Osteoblast (primary cell): Measurements from ENCODE around the gene TSPOAP1. TPM values are rescaled to one million over a fixed set of nuclear protein-coding genes. Genes with fewer than 3 reads are reported as not detected.

ENCODE experiments used
- DNase-seq: peaks from one replicate; pipeline ENCODE4 v3.0.0; 2011; ENCODE audit warnings: low spot score, mixed read lengths; ENCODE audit not compliant: insufficient read length; ENCODE audit errors: missing footprints
- H2AFZ ChIP-seq: 2 replicates; pipeline ENCODE4 v1.6.0; 2011; ENCODE audit warnings: mild to moderate bottlenecking, low read length
- H3K27ac ChIP-seq: 2 replicates; pipeline ENCODE4 v1.5.1; 2011; ENCODE audit warnings: mild to moderate bottlenecking, low read depth, low read length, moderate library complexity
- H3K27me3 ChIP-seq: 2 replicates; pipeline ENCODE4 v1.6.0; 2012; ENCODE audit warnings: mild to moderate bottlenecking, control low read depth, inconsistent platforms, low read length, moderate library complexity; ENCODE audit not compliant: insufficient read depth
- H3K36me3 ChIP-seq: 2 replicates; pipeline ENCODE4 v1.5.1; 2011; ENCODE audit warnings: mild to moderate bottlenecking, low read length, control low read depth, moderate library complexity; ENCODE audit not compliant: insufficient read depth
- H3K4me1 ChIP-seq: 2 replicates; pipeline ENCODE4 v1.5.1; 2011; ENCODE audit warnings: mild to moderate bottlenecking, low read length, control low read depth, moderate library complexity; ENCODE audit not compliant: insufficient read depth
- H3K4me2 ChIP-seq: 2 replicates; pipeline ENCODE4 v1.6.0; 2011; ENCODE audit warnings: mild to moderate bottlenecking, low read length; ENCODE audit not compliant: insufficient read depth
- H3K4me3 ChIP-seq: fragments of 200-600 bp; sonication (generic); 3 replicates; pipeline ENCODE4 v1.5.1; 2012; ENCODE audit warnings: mild to moderate bottlenecking, low read length, inconsistent platforms; ENCODE audit not compliant: insufficient read depth
- H3K79me2 ChIP-seq: 2 replicates; pipeline ENCODE4 v1.6.0; 2012; ENCODE audit warnings: mild to moderate bottlenecking, low read length, control low read depth, inconsistent platforms; ENCODE audit not compliant: insufficient read depth
- H3K9me3 ChIP-seq: 2 replicates; pipeline ENCODE4 v1.5.1; 2011; ENCODE audit warnings: low read depth, low read length, control low read depth
- H4K20me1 ChIP-seq: 2 replicates; pipeline ENCODE4 v1.6.0; 2012; ENCODE audit warnings: mild to moderate bottlenecking, low read length, control low read depth; ENCODE audit not compliant: insufficient read depth
- total RNA-seq: library from RNA; depleted of rRNA; stranded (reverse); fragments of >200 nt; gene quantifications from 2 replicates; pipeline ENCODE4 v1.2.3, GENCODE V29; 2012
- TF ChIP-seq, protein P1 (sequence below): IDR thresholded peaks from 2 replicates; pipeline ENCODE4 v1.5.1; 2011; ENCODE audit warnings: mild to moderate bottlenecking, low read depth, low read length, moderate library complexity; ENCODE audit errors: extremely low read depth

TSPOAP1 gene
- total RNA-seq, 1 donor = 4.3 TPM

DNA sequence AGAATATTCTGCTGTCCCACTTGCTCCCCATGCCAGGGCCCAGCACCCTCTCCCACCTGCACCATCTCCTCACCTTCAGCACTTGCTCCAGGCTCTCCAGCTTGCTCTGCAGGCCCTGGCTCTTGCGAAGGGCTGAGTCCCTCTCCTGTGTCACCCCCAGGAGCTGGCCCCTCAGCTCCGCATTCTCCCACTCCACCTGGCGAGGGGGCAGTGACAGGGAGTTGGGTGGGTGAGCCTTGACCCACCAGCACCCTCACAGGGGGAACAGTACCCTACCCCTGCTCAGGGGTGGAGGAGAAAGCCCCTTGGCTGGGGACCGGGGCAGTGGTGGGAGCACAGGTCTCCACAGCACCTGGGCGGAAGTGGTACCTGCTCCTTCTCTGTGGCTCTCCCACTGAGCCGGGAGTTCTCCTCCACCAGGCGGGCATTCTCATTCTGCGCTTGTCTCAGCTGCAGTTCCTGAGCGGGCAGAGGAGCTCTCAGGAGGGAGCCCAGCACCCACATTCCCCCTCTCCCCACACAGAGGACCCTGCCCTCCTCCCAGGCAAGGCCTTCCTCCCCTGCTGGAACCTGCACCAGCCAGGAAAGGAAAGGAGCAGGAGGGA lies 5.9 kb downstream of the TSPOAP1 start:
- H3K4me1 ChIP-seq = no peaks in the 10 kb centered on the region
- no peaks in the 10 kb centered on the region for H3K9me3 ChIP-seq
- peaks cover 14% of the 10 kb centered on the region for H3K27me3 ChIP-seq
- H3K4me2 ChIP-seq = no peak overlapping the region
- H3K4me3 ChIP-seq = no peak overlapping the region
- H3K79me2 ChIP-seq = no peaks in the 10 kb centered on the region
- H3K27ac ChIP-seq = no peak overlapping the region
- H3K36me3 ChIP-seq = no peaks in the 10 kb centered on the region
- TF ChIP-seq, protein P1, sequence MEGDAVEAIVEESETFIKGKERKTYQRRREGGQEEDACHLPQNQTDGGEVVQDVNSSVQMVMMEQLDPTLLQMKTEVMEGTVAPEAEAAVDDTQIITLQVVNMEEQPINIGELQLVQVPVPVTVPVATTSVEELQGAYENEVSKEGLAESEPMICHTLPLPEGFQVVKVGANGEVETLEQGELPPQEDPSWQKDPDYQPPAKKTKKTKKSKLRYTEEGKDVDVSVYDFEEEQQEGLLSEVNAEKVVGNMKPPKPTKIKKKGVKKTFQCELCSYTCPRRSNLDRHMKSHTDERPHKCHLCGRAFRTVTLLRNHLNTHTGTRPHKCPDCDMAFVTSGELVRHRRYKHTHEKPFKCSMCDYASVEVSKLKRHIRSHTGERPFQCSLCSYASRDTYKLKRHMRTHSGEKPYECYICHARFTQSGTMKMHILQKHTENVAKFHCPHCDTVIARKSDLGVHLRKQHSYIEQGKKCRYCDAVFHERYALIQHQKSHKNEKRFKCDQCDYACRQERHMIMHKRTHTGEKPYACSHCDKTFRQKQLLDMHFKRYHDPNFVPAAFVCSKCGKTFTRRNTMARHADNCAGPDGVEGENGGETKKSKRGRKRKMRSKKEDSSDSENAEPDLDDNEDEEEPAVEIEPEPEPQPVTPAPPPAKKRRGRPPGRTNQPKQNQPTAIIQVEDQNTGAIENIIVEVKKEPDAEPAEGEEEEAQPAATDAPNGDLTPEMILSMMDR = no peak
- DNase-seq = peak; percentile 75
- no peak overlapping the region for H2AFZ ChIP-seq
- no peaks in the 10 kb centered on the region for H4K20me1 ChIP-seq

DNA sequence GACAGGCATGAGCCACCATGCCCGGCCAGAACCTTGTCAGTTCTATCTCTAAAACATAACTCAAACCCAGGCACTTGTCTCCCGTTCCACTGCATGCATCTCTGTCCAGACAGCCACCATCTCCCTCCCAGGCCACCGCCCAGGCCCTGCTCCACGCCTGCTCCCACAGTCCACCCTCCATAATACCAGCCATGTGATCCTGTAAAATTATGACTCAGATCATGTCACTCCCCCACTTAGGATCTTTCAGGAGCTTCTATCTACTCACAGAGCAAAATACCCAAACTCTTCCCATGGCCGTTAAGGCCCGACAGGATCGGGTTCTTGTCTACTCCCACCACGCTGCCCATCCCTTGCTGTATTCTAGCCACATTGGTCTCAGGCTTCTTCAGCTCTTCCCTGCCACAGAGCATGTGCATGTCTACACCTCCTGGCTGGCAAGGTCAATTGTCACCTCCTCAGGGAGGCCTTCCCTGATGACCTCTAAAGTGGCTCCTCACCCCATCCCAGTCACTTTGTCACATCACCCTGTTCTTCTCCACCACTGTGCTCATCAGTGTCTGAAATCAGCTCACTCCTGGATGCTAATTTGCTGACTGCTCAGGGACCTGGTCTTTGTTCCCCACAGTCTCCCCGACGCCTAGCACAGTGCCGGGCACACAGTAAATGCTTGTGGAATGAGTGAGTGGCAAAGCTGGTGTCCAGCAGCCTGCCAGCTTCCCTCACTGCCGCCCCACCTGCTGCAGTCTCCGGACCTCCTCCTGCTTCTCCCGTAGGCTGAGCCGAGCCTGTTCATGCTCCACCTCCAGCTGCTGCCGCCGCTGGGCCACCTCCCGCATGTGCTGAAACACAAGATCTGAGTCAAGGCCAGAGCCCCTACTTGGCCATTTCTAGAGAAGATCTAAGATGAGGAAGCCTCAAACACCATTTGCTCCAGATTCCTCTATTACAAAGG lies 6.7 kb downstream of the TSPOAP1 start:
- no peaks in the 10 kb centered on the region for H3K4me1 ChIP-seq
- no peak overlapping the region for H3K27ac ChIP-seq
- no peaks in the 10 kb centered on the region for H4K20me1 ChIP-seq
- DNase-seq = peak; percentile 92
- H2AFZ ChIP-seq = no peak overlapping the region
- TF ChIP-seq, protein P1 = no peak
- H3K4me2 ChIP-seq = no peak overlapping the region
- peaks cover 14% of the 10 kb centered on the region for H3K27me3 ChIP-seq
- H3K9me3 ChIP-seq = no peaks in the 10 kb centered on the region
- H3K79me2 ChIP-seq = no peaks in the 10 kb centered on the region
- H3K36me3 ChIP-seq = no peaks in the 10 kb centered on the region
- H3K4me3 ChIP-seq = no peak overlapping the region

DNA sequence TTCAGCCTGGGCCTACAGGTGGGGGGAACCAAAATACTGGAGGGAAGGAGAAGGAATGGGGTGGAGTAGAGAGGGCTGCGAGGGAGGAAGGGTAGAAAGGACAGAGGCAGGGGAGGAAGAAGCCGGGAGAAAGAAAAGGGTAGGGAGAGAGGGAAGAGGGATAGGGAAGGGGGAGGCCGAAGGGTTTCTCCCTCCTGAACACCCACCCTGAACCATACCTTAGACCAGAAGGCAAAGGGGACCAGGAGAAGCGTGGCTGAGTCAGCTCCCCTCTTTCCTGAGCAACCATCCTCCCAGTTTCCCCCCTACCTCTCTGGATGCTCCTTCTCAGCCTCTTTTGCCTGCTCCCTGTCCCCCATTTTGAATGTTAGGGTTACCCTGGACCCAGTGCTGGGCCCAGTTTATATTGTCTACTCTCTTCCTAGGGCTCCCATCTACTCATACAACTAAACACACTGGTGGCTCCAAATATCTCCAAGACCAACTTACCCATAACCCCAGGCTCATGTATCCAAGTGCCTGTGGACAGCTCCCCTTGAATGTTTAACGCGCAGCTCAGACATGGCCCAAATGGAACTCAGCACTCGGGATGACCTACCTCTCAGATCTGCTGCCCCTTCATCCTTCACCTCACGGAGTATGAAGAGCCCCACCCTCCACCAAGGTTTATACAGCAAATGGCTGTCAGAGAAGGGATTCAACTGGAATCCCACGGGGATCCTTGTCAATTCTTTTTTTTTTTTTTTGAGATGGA lies 7.8 kb downstream of the TSPOAP1 start:
- Histone ChIP-seq H3K4me3 (no peak overlapping the region), H3K4me2 (no peak overlapping the region), H3K27ac (no peak overlapping the region), H3K9me3 (no peaks in the 10 kb centered on the region), H3K36me3 (no peaks in the 10 kb centered on the region), H3K4me1 (no peaks in the 10 kb centered on the region), H3K27me3 (peaks cover 14% of the 10 kb centered on the region), H3K79me2 (no peaks in the 10 kb centered on the region), H2AFZ (no peak overlapping the region), H4K20me1 (no peaks in the 10 kb centered on the region)
- peak; percentile 81 for DNase-seq
- TF ChIP-seq, protein P1 = no peak

DNA sequence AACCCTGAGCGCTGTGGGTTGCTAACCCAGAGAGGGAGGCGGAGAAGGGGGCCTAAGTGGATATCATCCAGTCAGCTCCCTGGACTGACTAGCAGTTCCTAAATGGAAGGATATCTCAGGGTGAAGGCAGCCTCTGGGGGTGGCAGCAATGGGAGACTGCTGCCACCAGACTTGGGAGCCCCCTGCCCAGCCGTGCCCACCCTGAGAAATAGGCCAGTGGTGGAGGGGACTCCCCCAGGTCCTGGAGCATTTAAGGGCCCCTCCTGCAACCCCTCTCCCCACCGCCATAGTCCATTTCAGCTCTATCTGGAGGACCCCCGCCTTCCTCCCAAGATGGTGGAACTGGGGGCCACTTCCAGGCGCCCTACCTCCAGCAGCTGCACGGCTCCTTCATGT lies 8.4 kb downstream of the TSPOAP1 start:
- Histone ChIP-seq H3K4me2 (no peak overlapping the region), H3K9me3 (no peaks in the 10 kb centered on the region), H3K27me3 (peaks cover 11% of the 10 kb centered on the region), H3K36me3 (no peaks in the 10 kb centered on the region), H2AFZ (no peak overlapping the region), H3K4me1 (no peaks in the 10 kb centered on the region), H3K79me2 (no peaks in the 10 kb centered on the region), H3K4me3 (no peak overlapping the region), H3K27ac (no peak overlapping the region), H4K20me1 (no peaks in the 10 kb centered on the region)
- peak; percentile 52 for DNase-seq
- TF ChIP-seq, protein P1 = no peak
